NK-92 treated with Interleukin-12 subunit alpha and Interleukin-12 subunit beta, amount 100 ng/mL, for 24 hours (cell line): ENCODE measurements around the gene BCHE.

ENCODE experiments used
- DNase-seq: peaks from one replicate; lab custom pipeline; 2025; lab: John Stamatoyannopoulos, UW

BCHE gene

GRCh38 chr3:165837058-165837525, at the start of gene BCHE:
Gene BCHE, minus strand, starts transcription at chr3:165837423. Its CDS starts 6,390 bp downstream, at chr3:165831033.
- DNase-seq = no peak

GRCh38 chr3:165885558-165886270, 48.5 kb upstream of the BCHE start:
- DNase-seq = no peak

GRCh38 chr3:165884518-165884917, 47.3 kb upstream of the BCHE start:
- no peak for DNase-seq

- no peak for DNase-seq
Measured at GRCh38 chr3:165883863-165884478, 46.7 kb upstream of the BCHE start.

- DNase-seq = no peak
Measured at GRCh38 chr3:165883117-165883516, 45.9 kb upstream of the BCHE start.

GRCh38 chr3:165875644-165876043, 38.4 kb upstream of the BCHE start:
- DNase-seq = no peak

- no peak for DNase-seq
Measured at GRCh38 chr3:165874663-165875489, 37.7 kb upstream of the BCHE start.

- DNase-seq = no peak
Measured at GRCh38 chr3:165868088-165868487, 30.9 kb upstream of the BCHE start.

GRCh38 chr3:165859061-165859460, 21.8 kb upstream of the BCHE start:
- DNase-seq = no peak

- DNase-seq = no peak
Measured at GRCh38 chr3:165855581-165855980, 18.4 kb upstream of the BCHE start.

GRCh38 chr3:165854696-165855095, 17.5 kb upstream of the BCHE start:
- DNase-seq = no peak

GRCh38 chr3:165852711-165853110, 15.5 kb upstream of the BCHE start:
- DNase-seq = no peak

- no peak for DNase-seq
Measured at GRCh38 chr3:165852191-165852590, 15.0 kb upstream of the BCHE start.

- no peak for DNase-seq
Measured at GRCh38 chr3:165846056-165846455, 8.8 kb upstream of the BCHE start.

GRCh38 chr3:165839296-165840076, 2.3 kb upstream of the BCHE start:
- no peak for DNase-seq

GRCh38 chr3:165837801-165838200, 578 bp upstream of the BCHE start:
- no peak for DNase-seq

GRCh38 chr3:165835431-165835830, 1.8 kb downstream of the BCHE start:
- DNase-seq = no peak

- no peak for DNase-seq
Measured at GRCh38 chr3:165830746-165831145, 6.5 kb downstream of the BCHE start.

- DNase-seq = no peak
Measured at GRCh38 chr3:165827883-165828282, 9.3 kb downstream of the BCHE start.

- DNase-seq = no peak
Measured at GRCh38 chr3:165827233-165827632, 10.0 kb downstream of the BCHE start.

GRCh38 chr3:165820671-165821123, 16.5 kb downstream of the BCHE start:
- no peak for DNase-seq

- no peak for DNase-seq
Measured at GRCh38 chr3:165817160-165817709, 20.0 kb downstream of the BCHE start.
